Activated gamma-delta T cell treated with anti-CD3 and anti-CD28 coated beads, Interleukin-2, amount 50 U/mL, for 16 hours (primary cell): ENCODE data around the gene KRTAP9-6.
"Not testable (repeated sequence)": the region's sequence is repeated elsewhere in the genome, so short reads cannot be mapped to it uniquely, and the experiment has no call there.

Source experiments
- DNase-seq: peaks from one replicate; pipeline ENCODE4 v3.0.0-alpha.2; 2020; ENCODE audit warnings: low read depth

The KRTAP9-6 gene

GRCh38 chr17:41271323-41271722, 6.1 kb downstream of the KRTAP9-6 start:
- DNase-seq, result not testable (repeated sequence)

GRCh38 chr17:41271858-41272257, 6.7 kb downstream of the KRTAP9-6 start:
- no peak for DNase-seq

GRCh38 chr17:41275648-41276190, 10.5 kb downstream of the KRTAP9-6 start, which contains the start of gene KRTAP9-7:
KRTAP9-7 (plus strand) TSS chr17:41275698; CDS start chr17:41275698, 0 bp downstream.
- not testable (repeated sequence) for DNase-seq

GRCh38 chr17:41278176-41278955, 13.2 kb downstream of the KRTAP9-6 start:
- no peak for DNase-seq

GRCh38 chr17:41284043-41284442, 18.9 kb downstream of the KRTAP9-6 start:
- DNase-seq, result no peak

- DNase-seq, result no peak
Measured at GRCh38 chr17:41284546-41284945, 19.4 kb downstream of the KRTAP9-6 start.

- DNase-seq, result no peak
Measured at GRCh38 chr17:41287050-41287449, 21.9 kb downstream of the KRTAP9-6 start.

- no peak for DNase-seq
Measured at GRCh38 chr17:41294016-41294415, 28.8 kb downstream of the KRTAP9-6 start.

GRCh38 chr17:41296846-41297245, 31.7 kb downstream of the KRTAP9-6 start:
- no peak for DNase-seq

- no peak for DNase-seq
Measured at GRCh38 chr17:41298458-41299135, 33.4 kb downstream of the KRTAP9-6 start.

- DNase-seq, result no peak
Measured at GRCh38 chr17:41301204-41301790, 36.1 kb downstream of the KRTAP9-6 start.

- no peak for DNase-seq
Measured at GRCh38 chr17:41301916-41302901, 37.0 kb downstream of the KRTAP9-6 start, which contains the start of gene KRTAP29-1. KRTAP29-1 (minus strand) TSS chr17:41302851; CDS start chr17:41302851, 0 bp downstream.

- DNase-seq, result no peak
Measured at GRCh38 chr17:41302981-41303380, 37.8 kb downstream of the KRTAP9-6 start.

GRCh38 chr17:41304091-41304490, 38.9 kb downstream of the KRTAP9-6 start:
- DNase-seq, result no peak

- no peak for DNase-seq
Measured at GRCh38 chr17:41307647-41308046, 42.5 kb downstream of the KRTAP9-6 start.

- peak; percentile 60 for DNase-seq
Measured at GRCh38 chr17:41308251-41308917, 43.2 kb downstream of the KRTAP9-6 start.

GRCh38 chr17:41308918-41309359, 43.8 kb downstream of the KRTAP9-6 start, which contains the start of gene KRTAP16-1:
KRTAP16-1 (minus strand) TSS chr17:41309309; CDS start chr17:41309253, 56 bp downstream.
- DNase-seq, result peak; percentile 31

GRCh38 chr17:41311111-41311510, 45.9 kb downstream of the KRTAP9-6 start:
- DNase-seq, result no peak

- no peak for DNase-seq
Measured at GRCh38 chr17:41315204-41315794, 50.1 kb downstream of the KRTAP9-6 start, which contains the start of gene KRTAP17-1. KRTAP17-1 (minus strand) TSS chr17:41315710; CDS start chr17:41315650, 60 bp downstream.
